Measurements from ENCODE around the gene SDK1. TPM values are rescaled to one million over a fixed set of nuclear protein-coding genes. Genes with fewer than 3 reads are reported as not detected.

SDK1 gene
- total and polyA plus RNA-seq, 2 of the 8 experiments (the other 6 are each of a cell fraction or from before 2014, with no cell fraction given), result 3.3 to 7.2 TPM

- no peaks in the 10 kb centered on the region for H3K79me1 ChIP-seq (ENCODE audit: low read depth, low read length)
- H2BK20ac ChIP-seq (ENCODE audit: low read length), result no peak overlapping the region
- H4K5ac ChIP-seq (ENCODE audit: insufficient read length, low read depth, low read length), result no peak overlapping the region
- no peak overlapping the region for H3K4me3 ChIP-seq (ENCODE audit: extremely low read depth in 1 of 4, insufficient read depth in 2 of 4, low read depth in 3 of 4, low read length in 4 of 4)
- H2AFZ ChIP-seq (ENCODE audit: low read length), result no peak overlapping the region
- H4K91ac ChIP-seq (replicated peaks; ENCODE audit: insufficient read length, low read length), result no peak overlapping the region
- H2AK5ac ChIP-seq (ENCODE audit: low read depth, low read length), result no peak overlapping the region
- H3K23ac ChIP-seq (ENCODE audit: insufficient read length), result no peak overlapping the region
- H3K56ac ChIP-seq (replicated peaks; ENCODE audit: insufficient read length, low read depth, low read length), result no peak overlapping the region
- CTCF ChIA-PET (ENCODE audit: partially characterized antibody), result interaction anchor here (0.9 kb wide), 1 partner anchor 144 kb away, joined by 3 read pairs; no protein-coding TSS in a partner anchor
- no peak overlapping the region for H2BK120ac ChIP-seq (replicated peaks; ENCODE audit: low read depth, low read length)
- no peak overlapping the region for H3K4ac ChIP-seq (replicated peaks; ENCODE audit: insufficient read length, low read depth, low read length)
- no peak overlapping the region for H2BK15ac ChIP-seq (ENCODE audit: low read length)
- no peaks in the 10 kb centered on the region for H3K36me3 ChIP-seq (ENCODE audit: control insufficient read depth in 2 of 4, insufficient read depth in 4 of 4, low read length in 3 of 4)
- POLR2A ChIA-PET (ENCODE audit: partially characterized antibody), result no interaction called here
- H3K9ac ChIP-seq (replicated peaks in 1 of 4; ENCODE audit: extremely low read depth in 1 of 4, low read depth in 3 of 4, low read length in 3 of 4), result no peak overlapping the region
- H3K27ac ChIP-seq (ENCODE audit: low read depth, low read length), result no peak overlapping the region
- H3K18ac ChIP-seq (ENCODE audit: extremely low read depth, low read length), result no peak overlapping the region
- H4K20me1 ChIP-seq (replicated peaks in 1 of 2; ENCODE audit: control insufficient read depth in 1 of 2, insufficient read depth in 2 of 2, low read length in 2 of 2), result no peaks in the 10 kb centered on the region
- FAIRE-seq, result no peak
- H4K8ac ChIP-seq (ENCODE audit: extremely low read depth, insufficient read depth, low read length), result no peak overlapping the region
- H2BK5ac ChIP-seq (ENCODE audit: low read depth, low read length), result no peak overlapping the region
- TF ChIP-seq TCF12 (IDR thresholded peaks at IDR 0.05; ENCODE audit: low read depth, low read length) (no peak), RXRA (IDR thresholded peaks at IDR 0.05; ENCODE audit: insufficient read depth, low read depth, low read length) (no peak), ZNF274 (IDR thresholded peaks at IDR 0.05; ENCODE audit: borderline replicate concordance, extremely low read depth, low read length) (no peak), RAD21 (IDR thresholded peaks at IDR 0.05 in 1 of 2, conservative IDR thresholded peaks at IDR 0.05 in 1 of 2; ENCODE audit: low read depth in 2 of 2, low read length in 2 of 2) (no peak)
- H3K79me2 ChIP-seq (ENCODE audit: control insufficient read depth in 1 of 2, insufficient read depth in 2 of 2, low read length in 2 of 2), result no peaks in the 10 kb centered on the region
- H3K14ac ChIP-seq (ENCODE audit: insufficient read length), result no peak overlapping the region
- H3K4me2 ChIP-seq (ENCODE audit: insufficient read depth in 1 of 2, low read depth in 2 of 2, low read length in 2 of 2), result no peak overlapping the region
- no peaks in the 10 kb centered on the region; the same call in 1 of the 2 replicates for H3K23me2 ChIP-seq (ENCODE audit: low read depth, low read length)
- H3K4me1 ChIP-seq (replicated peaks in 1 of 4; ENCODE audit: control insufficient read depth in 3 of 4, insufficient read depth in 4 of 4, low read length in 3 of 4), result peaks cover 0 to 5% (median 4%) of the 10 kb centered on the region in 4 experiments; a peak in 5 of 7 replicates
- no peak for DNase-seq (ENCODE audit: low read depth in 1 of 2, low spot score in 2 of 2)
- no peaks in the 10 kb centered on the region for H3K27me3 ChIP-seq (replicated peaks in 1 of 4; ENCODE audit: control insufficient read depth in 3 of 4, extremely low read depth in 1 of 4, insufficient read depth in 3 of 4, low read length in 3 of 4)
- 0 out of 4 replicates have a peak, but pooled peaks cover 0 to 2% of the 10 kb centered on the region in 2 experiments for H3K9me3 ChIP-seq (ENCODE audit: insufficient read depth in 2 of 2, low read depth in 1 of 2, low read length in 1 of 2)
- WGBS, 2 experiments (ENCODE audit: extremely low coverage in 1 of 2, insufficient coverage in 1 of 2, insufficient read length in 1 of 2, insufficient replicate concordance in 2 of 2, low coverage in 1 of 2, low lambda C conversion rate in 2 of 2, missing lambda C conversion rate in 1 of 2), result 91% methylated on average over 5 of the region's 5 CpGs; no CpG with 5 or more reads in 1 of the 2 experiments
- H2BK12ac ChIP-seq (ENCODE audit: low read depth, low read length), result no peak overlapping the region
Observed at GRCh38 chr7:3866277-3866676, 565.2 kb downstream of the SDK1 start.
